PC-3 (cell line): ENCODE data around the gene DDO. TPM values are rescaled to one million over a fixed set of nuclear protein-coding genes. Genes with fewer than 3 reads are reported as not detected.
"Not testable (repeated sequence)": the region's sequence is repeated elsewhere in the genome, so short reads cannot be mapped to it uniquely, and the experiment has no call there.

ENCODE experiments used
- ATAC-seq: fragments of 200-7000 bp; cut with Tn5 transposase; 2 replicates; pipeline ENCODE4 v1.9.1; 2020; ENCODE audit warnings: mild to moderate bottlenecking, moderate library complexity
- BruUV-seq: library from RNA; stranded (reverse); fragments of 400-500 nt; replicated peaks from 2 replicates; lab custom pipeline; 2021; lab: Mats Ljungman, UMichigan
- CTCF ChIA-PET: fragments of 300-600 bp; sonication (Branson Sonifier 250); formaldehyde crosslinking; loops from one replicate; lab custom pipeline; 2022; ENCODE audit warnings: antibody characterized with exemption; lab: Charles Lee
- POLR2A ChIA-PET: fragments of 300-600 bp; sonication (Branson Sonifier 250); formaldehyde crosslinking; loops from one replicate; lab custom pipeline; 2022; ENCODE audit warnings: antibody characterized with exemption; ENCODE audit not compliant: unreplicated experiment; lab: Charles Lee
- DNase-seq: peaks from one replicate; pipeline ENCODE4 v3.0.0-alpha.2; 2015
- H2AFZ ChIP-seq: fragments of 300-600 bp; sonication (generic); 2 replicates; pipeline ENCODE4 v1.6.0; 2016; ENCODE audit warnings: antibody characterized with exemption, low read length
- H3F3A ChIP-seq: fragments of 300-600 bp; sonication (generic); one replicate; pipeline ENCODE4 v1.6.0; 2017; ENCODE audit warnings: antibody characterized with exemption, low read length, control low read depth, mild to moderate bottlenecking; ENCODE audit not compliant: unreplicated experiment
- H3K27ac ChIP-seq: fragments of 300-600 bp; sonication (generic); 2 replicates; pipeline ENCODE4 v1.5.1; 2016; ENCODE audit warnings: mild to moderate bottlenecking, low read length
- H3K27me3 ChIP-seq: fragments of 300-600 bp; sonication (generic); 2 replicates; pipeline ENCODE4 v1.6.1; 2016; ENCODE audit warnings: low read length, mixed read lengths
- H3K36me3 ChIP-seq: fragments of 300-600 bp; sonication (generic); 2 replicates; pipeline ENCODE4 v1.6.1; 2016; ENCODE audit warnings: low read depth, mixed run types, low read length, mixed read lengths
- H3K4me1 ChIP-seq: fragments of 300-600 bp; sonication (generic); 2 replicates; pipeline ENCODE4 v1.5.1; 2016; ENCODE audit warnings: low read length; ENCODE audit not compliant: insufficient read depth
- H3K4me2 ChIP-seq: fragments of 300-600 bp; sonication (generic); 2 replicates; pipeline ENCODE4 v1.6.0; 2016; ENCODE audit warnings: low read length
- H3K4me3 ChIP-seq: fragments of 300-600 bp; sonication (generic); 2 replicates; pipeline ENCODE4 v1.5.1; 2016; ENCODE audit warnings: mild to moderate bottlenecking, low read length, mixed read lengths
- H3K79me2 ChIP-seq: fragments of 300-600 bp; sonication (generic); 2 replicates; pipeline ENCODE4 v1.6.1; 2017; ENCODE audit warnings: low read length, mixed read lengths
- H3K9ac ChIP-seq: fragments of 300-600 bp; sonication (generic); 2 replicates; pipeline ENCODE4 v1.6.0; 2016; ENCODE audit warnings: mild to moderate bottlenecking, low read length
- H3K9me2 ChIP-seq: fragments of 300-600 bp; sonication (generic); replicated peaks from 2 replicates; pipeline ENCODE4 v1.6.1; 2016; ENCODE audit warnings: mixed run types, low read length, mixed read lengths
- H3K9me3 ChIP-seq: fragments of 300-600 bp; sonication (generic); 2 replicates; pipeline ENCODE4 v1.6.1; 2016; ENCODE audit warnings: low read length, mixed read lengths
- H4K20me1 ChIP-seq: fragments of 300-600 bp; sonication (generic); 2 replicates; pipeline ENCODE4 v1.6.1; 2016; ENCODE audit warnings: low read length, mixed read lengths
- EZH2 ChIP-seq: fragments of 300-600 bp; sonication (generic); IDR thresholded peaks from one replicate; pipeline ENCODE4 v1.6.1; 2017; ENCODE audit warnings: antibody characterized with exemption, mild to moderate bottlenecking, low read length; ENCODE audit not compliant: unreplicated experiment
- EZH2phosphoT487 ChIP-seq: fragments of 300-600 bp; sonication (generic); IDR thresholded peaks from 2 replicates; pipeline ENCODE4 v1.6.1; 2018; ENCODE audit warnings: mild to moderate bottlenecking, antibody characterized with exemption, low read length, borderline replicate concordance
- intact Hi-C: fragments of 100-400 bp; cut with micrococcal nuclease; formaldehyde crosslinking; loops from 2 replicates; pipeline ENCODE4 v1.9.0; 2023
- total RNA-seq: library from RNA; depleted of rRNA; stranded (reverse); fragments of >200 nt; gene quantifications from 2 replicates; pipeline ENCODE4 v1.2.3, GENCODE V29; 2014
- TF ChIP-seq, protein P1 (sequence below): fragments of 300-600 bp; sonication (generic); conservative IDR thresholded peaks from 2 replicates; pipeline ENCODE4 v1.5.1; 2017; ENCODE audit warnings: antibody characterized with exemption, low read depth, mild to moderate bottlenecking, low read length

Gene DDO
- total RNA-seq, 1 experiment from 2014 or later, result not detected

GRCh38 chr6:110352563-110353262, 62.7 kb downstream of the DDO start:
- DNase-seq, result no peak
- no peak overlapping the region for H3K4me2 ChIP-seq
- BruUV-seq, result no TSS peak
- H2AFZ ChIP-seq, result no peak overlapping the region
- intact Hi-C loops, result no loop called here
- H3F3A ChIP-seq, result no peaks in the 10 kb centered on the region
- no peak overlapping the region for H3K27ac ChIP-seq
- POLR2A ChIA-PET, result no interaction called here
- H3K9ac ChIP-seq, result no peak overlapping the region
- TF ChIP-seq, protein P1, sequence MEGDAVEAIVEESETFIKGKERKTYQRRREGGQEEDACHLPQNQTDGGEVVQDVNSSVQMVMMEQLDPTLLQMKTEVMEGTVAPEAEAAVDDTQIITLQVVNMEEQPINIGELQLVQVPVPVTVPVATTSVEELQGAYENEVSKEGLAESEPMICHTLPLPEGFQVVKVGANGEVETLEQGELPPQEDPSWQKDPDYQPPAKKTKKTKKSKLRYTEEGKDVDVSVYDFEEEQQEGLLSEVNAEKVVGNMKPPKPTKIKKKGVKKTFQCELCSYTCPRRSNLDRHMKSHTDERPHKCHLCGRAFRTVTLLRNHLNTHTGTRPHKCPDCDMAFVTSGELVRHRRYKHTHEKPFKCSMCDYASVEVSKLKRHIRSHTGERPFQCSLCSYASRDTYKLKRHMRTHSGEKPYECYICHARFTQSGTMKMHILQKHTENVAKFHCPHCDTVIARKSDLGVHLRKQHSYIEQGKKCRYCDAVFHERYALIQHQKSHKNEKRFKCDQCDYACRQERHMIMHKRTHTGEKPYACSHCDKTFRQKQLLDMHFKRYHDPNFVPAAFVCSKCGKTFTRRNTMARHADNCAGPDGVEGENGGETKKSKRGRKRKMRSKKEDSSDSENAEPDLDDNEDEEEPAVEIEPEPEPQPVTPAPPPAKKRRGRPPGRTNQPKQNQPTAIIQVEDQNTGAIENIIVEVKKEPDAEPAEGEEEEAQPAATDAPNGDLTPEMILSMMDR, result no peak
- TF ChIP-seq EZH2 (no peak), EZH2phosphoT487 (no peak)
- no peaks in the 10 kb centered on the region for H4K20me1 ChIP-seq
- H3K4me1 ChIP-seq, result no peaks in the 10 kb centered on the region
- no peak for ATAC-seq
- no peaks in the 10 kb centered on the region for H3K9me2 ChIP-seq
- CTCF ChIA-PET, result no interaction called here
- no peak overlapping the region for H3K4me3 ChIP-seq
- H3K27me3 ChIP-seq, result 0 out of 2 replicates have a peak, but pooled peaks cover 4% of the 10 kb centered on the region
- H3K79me2 ChIP-seq, result no peaks in the 10 kb centered on the region
- no peaks in the 10 kb centered on the region for H3K9me3 ChIP-seq
- no peaks in the 10 kb centered on the region for H3K36me3 ChIP-seq

DNA sequence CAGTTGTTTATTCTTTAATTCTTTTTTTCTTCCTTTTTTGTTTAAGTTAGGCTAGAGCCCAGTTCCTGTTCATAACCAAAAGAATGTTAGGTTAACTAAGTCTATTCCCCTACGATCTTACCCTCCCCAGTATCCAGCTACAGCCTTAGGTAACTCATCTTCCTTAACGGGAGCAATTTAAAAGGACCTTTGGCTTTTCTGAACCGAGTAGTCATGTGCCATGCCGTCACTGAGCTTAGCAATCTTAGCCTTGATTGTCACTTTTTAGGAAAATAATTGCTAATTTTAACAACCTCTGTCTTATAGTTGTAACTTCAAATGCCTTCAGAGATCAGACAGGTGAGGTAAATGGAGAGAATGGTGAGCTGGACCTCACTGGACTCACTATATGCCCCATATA, 63.4 kb downstream of the DDO start:
- intact Hi-C loops, result no loop called here
- no peak overlapping the region for H3K27ac ChIP-seq
- 0 out of 2 replicates have a peak, but pooled peaks cover 4% of the 10 kb centered on the region for H3K27me3 ChIP-seq
- H3K79me2 ChIP-seq, result no peaks in the 10 kb centered on the region
- ChIA-PET CTCF (no interaction called here), POLR2A (no interaction called here)
- H3K4me1 ChIP-seq, result no peaks in the 10 kb centered on the region
- no peak for DNase-seq
- no TSS peak for BruUV-seq
- no peaks in the 10 kb centered on the region for H4K20me1 ChIP-seq
- no peak overlapping the region for H2AFZ ChIP-seq
- H3K9ac ChIP-seq, result no peak overlapping the region
- TF ChIP-seq, protein P1, result no peak
- no peak overlapping the region for H3K4me3 ChIP-seq
- no peaks in the 10 kb centered on the region for H3K9me3 ChIP-seq
- H3K36me3 ChIP-seq, result no peaks in the 10 kb centered on the region
- ATAC-seq, result no peak
- H3K4me2 ChIP-seq, result no peak overlapping the region
- no peaks in the 10 kb centered on the region for H3F3A ChIP-seq
- no peaks in the 10 kb centered on the region for H3K9me2 ChIP-seq

- TF ChIP-seq EZH2 (no peak), EZH2phosphoT487 (no peak)
- TF ChIP-seq, protein P1, result no peak
- no peak overlapping the region for H3K4me2 ChIP-seq
- no peaks in the 10 kb centered on the region for H3K79me2 ChIP-seq
- CTCF ChIA-PET, result no interaction called here
- POLR2A ChIA-PET, result no interaction called here
- no peaks in the 10 kb centered on the region for H3K9me3 ChIP-seq
- BruUV-seq, result no TSS peak
- H3K4me3 ChIP-seq, result no peak overlapping the region
- no peak overlapping the region for H3K9ac ChIP-seq
- no peaks in the 10 kb centered on the region for H3K36me3 ChIP-seq
- no peak overlapping the region for H3K27ac ChIP-seq
- H3F3A ChIP-seq, result no peaks in the 10 kb centered on the region
- no peak overlapping the region for H2AFZ ChIP-seq
- ATAC-seq, result no peak
- intact Hi-C loops, result no loop called here
- DNase-seq, result no peak
- H3K4me1 ChIP-seq, result no peaks in the 10 kb centered on the region
- H3K27me3 ChIP-seq, result 0 out of 2 replicates have a peak, but pooled peaks cover 4% of the 10 kb centered on the region
- no peaks in the 10 kb centered on the region for H4K20me1 ChIP-seq
- H3K9me2 ChIP-seq, result no peaks in the 10 kb centered on the region
Measured at GRCh38 chr6:110351546-110351945, 63.8 kb downstream of the DDO start.

DNA sequence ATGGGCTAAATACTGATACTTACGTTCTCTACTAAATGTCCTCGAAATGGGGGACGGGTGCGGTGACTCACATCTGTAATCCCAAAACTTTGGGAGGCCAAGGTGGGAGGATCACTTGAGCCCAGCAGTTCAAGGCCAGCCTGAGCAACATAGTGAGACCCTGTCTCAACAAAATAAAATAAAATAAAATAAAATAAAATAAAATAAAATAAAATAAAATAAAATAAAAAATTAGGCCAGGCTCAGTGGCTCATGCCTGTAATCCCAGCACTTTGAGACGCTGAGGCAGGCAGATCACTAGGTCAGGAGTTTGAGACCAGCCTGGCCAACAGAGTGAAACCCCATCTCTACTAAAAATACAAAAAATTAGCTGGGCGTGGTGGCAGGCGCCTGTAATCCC, 64.8 kb downstream of the DDO start:
- H3K4me1 ChIP-seq, BruUV-seq, DNase-seq, H4K20me1 ChIP-seq, H3K4me3 ChIP-seq, POLR2A ChIA-PET, H3K9me2 ChIP-seq, H3K9me3 ChIP-seq, CTCF ChIA-PET, H3K27ac ChIP-seq, H3K79me2 ChIP-seq, ATAC-seq, H2AFZ ChIP-seq, H3K27me3 ChIP-seq, H3K36me3 ChIP-seq, intact Hi-C loops, H3K9ac ChIP-seq, H3K4me2 ChIP-seq, H3F3A ChIP-seq: not testable (repeated sequence)
